GM12873 (cell line): ENCODE data around the gene STAC.

Experiments used
- CTCF ChIP-seq: IDR thresholded peaks from 2 replicates; pipeline ENCODE4 v1.5.1; 2012; ENCODE audit warnings: low read depth, mild to moderate bottlenecking, moderate library complexity, low read length, control low read depth; ENCODE audit not compliant: insufficient read depth; ENCODE audit errors: missing control alignments

Gene STAC

GRCh38 chr3:36394176-36394575, 13.9 kb downstream of the STAC start:
- no peak for TF ChIP-seq CTCF

- TF ChIP-seq CTCF = no peak
These were observed 17.5 kb downstream of the STAC start for GRCh38 chr3:36397841-36398240.

- TF ChIP-seq CTCF = no peak
These were observed 19.6 kb downstream of the STAC start for GRCh38 chr3:36399933-36400332.

GRCh38 chr3:36401056-36401455, 20.8 kb downstream of the STAC start:
- no peak for TF ChIP-seq CTCF

- TF ChIP-seq CTCF = no peak
These were observed 23.4 kb downstream of the STAC start for GRCh38 chr3:36403661-36404060.

GRCh38 chr3:36405190-36405589, 24.9 kb downstream of the STAC start:
- TF ChIP-seq CTCF = no peak

- peak; percentile 21 for TF ChIP-seq CTCF
These were observed 27.8 kb downstream of the STAC start for GRCh38 chr3:36408146-36408545.
